GM18868 (cell line): ENCODE measurements around the gene MAGI2.

Experiments
- ATAC-seq: cut with Tn5 transposase; IDR thresholded peaks from one replicate; pipeline ENCODE4 v1.9.1; 2021; ENCODE audit warnings: mild to moderate bottlenecking, moderate library complexity; ENCODE audit not compliant: unreplicated experiment

The MAGI2 gene

DNA sequence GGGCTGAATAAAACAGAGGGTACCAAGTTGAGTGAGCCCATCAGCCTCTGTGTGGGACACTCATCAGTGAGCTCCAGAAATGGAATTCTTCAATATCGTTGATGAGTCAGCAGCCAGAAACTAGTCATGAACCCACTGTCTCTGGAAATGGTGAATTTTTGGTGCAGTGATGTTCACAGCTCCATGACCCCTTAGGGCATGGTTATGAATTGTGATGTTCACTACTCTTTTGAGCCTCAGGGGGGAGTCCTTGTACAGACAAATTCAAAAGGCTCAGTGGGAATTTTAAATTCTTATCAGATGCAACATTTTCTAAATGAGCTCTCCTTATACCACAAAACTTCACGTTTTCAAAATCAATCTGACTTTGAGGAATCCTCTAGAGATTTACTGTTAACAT is 1319.2 kb downstream of the MAGI2 start:
- ATAC-seq: peak; percentile 79

DNA sequence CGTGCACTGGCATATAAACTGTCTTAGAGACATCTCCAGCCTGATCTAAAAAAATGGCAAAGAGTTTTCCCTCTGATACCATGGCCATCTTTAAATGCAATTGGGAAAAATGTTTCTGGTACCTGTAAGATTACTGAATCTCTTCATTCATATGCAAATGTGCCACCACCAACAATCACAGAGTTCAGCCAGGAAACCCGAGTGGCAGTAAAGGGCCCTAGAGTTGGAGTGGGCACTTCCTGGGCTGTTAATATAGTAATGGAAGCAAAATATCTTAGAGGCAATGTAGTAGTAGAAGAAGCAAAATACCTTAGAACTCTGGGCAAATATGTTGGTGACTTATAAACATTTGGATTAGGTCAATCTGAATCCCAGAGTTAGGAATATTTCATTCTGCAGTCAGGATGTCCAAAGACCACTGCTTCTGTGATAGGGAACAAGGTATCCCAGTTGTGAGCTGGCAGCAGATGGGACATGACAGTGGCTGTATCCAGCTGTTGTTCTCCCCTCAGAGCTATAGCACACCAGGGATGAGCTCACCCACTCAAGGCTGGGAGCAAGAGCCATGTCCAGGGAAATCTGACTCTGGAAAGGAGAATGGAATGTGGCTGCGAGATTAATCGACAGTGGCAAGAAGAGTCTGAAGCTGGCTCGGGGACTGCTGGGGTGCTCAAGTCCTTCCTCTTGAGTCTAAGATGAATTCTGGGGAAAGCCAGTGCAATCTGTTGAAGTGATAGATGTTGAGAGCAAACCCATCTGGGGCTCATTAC is 1322.8 kb downstream of the MAGI2 start:
- no peak for ATAC-seq

DNA sequence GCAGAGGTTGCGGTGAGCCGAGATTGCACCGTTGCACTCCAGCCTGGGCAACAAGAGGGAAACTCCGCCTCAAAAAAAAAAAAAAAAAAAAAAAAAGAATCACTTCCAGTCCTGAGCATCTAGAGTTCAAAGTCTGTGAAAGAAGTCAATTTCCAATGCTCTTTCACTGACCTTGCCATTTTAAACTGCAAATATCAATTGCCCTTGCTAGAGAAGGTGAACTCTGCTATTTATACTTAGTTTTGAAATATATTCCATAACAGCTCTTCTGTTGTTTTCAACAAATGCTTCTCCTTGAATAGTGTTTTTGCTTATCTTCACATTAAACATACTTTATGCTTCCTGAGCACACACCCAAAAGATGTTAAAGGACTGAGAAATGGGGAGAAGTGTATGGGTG is 1323.6 kb downstream of the MAGI2 start:
- no peak for ATAC-seq

DNA sequence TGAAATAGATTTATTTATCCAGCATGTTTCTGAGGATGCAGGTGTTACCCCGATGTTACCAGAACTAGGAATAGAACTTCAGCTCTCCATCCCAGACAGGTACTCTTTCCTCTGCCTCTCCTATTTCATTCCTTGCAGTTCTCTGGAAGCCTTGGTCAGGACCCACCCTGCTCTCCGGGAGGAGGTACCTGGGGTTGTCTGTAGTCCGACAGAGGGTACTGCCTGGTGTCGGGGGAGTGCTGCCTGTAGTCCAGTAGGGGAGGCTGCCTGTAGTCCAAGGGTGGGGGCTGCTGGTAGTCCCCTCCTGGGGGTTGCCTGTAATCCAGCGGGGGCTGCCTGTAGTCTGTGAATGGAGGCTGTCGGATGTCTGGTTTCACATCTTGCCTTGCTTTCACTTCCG is 1326.5 kb downstream of the MAGI2 start:
- ATAC-seq: no peak

DNA sequence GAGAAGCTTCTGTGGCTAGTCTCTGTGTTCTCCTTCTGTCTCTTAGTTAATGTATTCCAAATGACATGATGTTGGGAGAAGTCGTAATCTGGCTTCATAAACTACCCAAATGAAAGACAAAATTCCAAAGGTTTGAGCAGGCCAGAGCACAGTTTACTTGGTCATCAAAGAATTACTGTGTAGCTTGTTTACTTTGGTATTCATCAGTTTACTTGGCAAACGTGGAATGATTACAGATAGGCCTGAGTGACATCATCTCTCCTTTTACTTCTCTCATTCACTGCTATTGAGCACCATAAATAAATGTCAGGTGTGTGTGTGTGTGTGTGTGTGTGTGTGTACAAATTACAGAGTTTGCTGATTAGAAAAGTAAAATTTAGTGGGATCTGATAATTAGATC is 1327.6 kb downstream of the MAGI2 start:
- no peak for ATAC-seq

DNA sequence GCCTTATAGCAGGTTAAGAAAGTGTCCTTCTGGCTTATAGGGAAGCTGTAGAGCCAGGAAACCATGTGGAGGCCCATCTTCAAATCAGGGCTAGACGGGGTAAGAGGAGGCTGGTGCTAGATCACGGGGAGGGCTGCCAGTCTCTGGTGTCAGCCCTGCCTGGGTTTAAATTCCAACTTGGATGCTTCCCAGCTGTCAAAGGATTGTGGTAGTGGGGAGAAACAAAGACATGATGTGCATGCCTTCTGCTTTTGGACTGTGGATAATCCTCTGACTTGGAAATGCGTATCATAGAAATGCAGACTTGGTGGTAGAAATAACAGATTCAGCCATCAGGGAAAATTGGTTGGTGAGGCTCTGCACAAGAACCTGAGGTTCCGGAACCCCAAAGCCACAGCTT is 1329.3 kb downstream of the MAGI2 start:
- ATAC-seq: no peak

DNA sequence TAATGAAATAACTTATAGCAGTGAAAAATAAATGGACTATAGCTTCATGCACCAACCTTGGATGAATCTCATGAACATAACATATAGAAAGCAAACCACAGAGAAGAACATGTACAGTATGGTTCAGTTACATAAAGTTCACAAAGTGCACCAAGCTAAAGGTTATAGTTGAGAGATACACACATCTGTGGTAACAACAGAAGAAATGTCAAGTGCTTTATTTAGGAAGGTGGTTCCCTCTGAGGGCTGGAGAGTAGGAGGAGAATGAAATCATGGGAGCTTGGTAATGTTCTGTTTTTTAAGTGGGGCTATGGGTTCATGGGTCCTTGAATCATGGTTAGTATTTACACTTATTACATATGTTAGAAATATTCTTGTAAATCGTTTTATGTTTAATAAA is 1331.6 kb downstream of the MAGI2 start:
- no peak for ATAC-seq

DNA sequence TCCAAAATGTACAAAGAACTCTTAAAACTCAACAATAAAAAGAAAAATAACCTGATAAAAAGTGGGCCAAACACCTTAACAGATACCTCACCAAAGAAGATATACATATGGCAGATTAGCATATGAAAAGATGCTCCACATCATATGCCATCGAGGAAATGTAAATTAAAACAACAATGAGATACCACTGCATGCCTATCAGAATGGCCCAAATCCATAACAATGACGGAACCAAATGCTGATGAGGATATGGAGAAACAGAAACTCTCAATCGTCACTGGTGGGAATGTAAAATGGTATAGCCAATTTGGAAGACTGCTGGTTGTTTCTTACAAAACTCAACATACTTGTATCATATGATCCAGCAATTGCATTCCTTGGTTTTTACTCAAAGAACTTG is 1335.0 kb downstream of the MAGI2 start:
- no peak for ATAC-seq

DNA sequence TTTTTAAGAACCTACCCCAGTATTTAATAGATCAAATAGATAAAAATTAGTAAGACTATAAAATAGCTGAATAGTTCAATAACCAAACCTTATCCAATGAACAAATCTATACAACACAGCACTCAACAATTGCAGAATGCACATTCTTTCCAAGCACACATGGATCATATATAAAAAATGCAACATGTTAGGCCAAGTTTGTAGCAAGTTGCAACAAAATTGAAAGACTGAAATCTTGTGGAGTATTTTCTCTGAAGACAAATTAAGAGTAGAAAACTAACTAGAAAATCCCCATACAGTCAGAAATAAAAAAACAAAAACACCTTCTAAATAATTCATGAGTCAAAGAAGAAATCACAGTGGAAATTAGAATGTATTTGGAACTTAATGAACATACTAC is 1337.6 kb downstream of the MAGI2 start:
- no peak for ATAC-seq

DNA sequence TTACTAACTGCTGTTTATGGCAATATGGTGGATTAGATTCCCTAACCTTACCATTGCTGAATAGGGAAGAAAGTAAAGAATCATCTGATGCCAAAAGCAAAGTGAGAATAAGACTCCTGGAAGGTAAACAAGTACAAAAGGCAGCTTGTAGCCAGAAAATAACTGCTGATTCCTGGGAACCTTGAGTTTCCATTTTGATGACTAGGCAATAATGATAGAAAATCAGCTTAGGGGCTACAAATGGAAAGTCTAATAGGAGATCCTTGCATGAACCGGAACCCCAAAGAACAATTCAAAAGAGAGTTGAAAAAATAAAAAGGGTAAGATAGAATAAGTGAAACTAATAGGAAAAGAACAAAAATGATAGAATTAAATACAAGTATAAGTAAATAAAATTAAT is 1338.5 kb downstream of the MAGI2 start:
- ATAC-seq: no peak

DNA sequence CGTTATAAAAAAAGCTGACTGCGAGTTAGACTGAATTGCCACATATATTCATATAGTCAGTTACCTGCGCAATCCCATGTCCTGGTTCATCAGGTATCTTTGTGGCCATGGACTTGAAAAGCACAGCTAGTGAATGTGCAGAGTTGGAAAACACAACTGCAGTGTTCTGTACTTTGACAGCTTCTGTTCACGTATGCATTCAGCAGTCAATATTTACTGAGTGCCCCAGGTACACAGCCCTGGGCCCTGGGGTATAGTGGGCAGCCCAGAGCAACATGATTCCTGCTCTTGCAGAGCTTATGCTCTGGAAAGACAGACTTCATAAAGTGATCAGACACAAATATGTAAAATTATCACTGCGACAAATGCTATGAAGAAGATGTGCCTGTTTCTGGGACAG is 1341.0 kb downstream of the MAGI2 start:
- no peak for ATAC-seq

DNA sequence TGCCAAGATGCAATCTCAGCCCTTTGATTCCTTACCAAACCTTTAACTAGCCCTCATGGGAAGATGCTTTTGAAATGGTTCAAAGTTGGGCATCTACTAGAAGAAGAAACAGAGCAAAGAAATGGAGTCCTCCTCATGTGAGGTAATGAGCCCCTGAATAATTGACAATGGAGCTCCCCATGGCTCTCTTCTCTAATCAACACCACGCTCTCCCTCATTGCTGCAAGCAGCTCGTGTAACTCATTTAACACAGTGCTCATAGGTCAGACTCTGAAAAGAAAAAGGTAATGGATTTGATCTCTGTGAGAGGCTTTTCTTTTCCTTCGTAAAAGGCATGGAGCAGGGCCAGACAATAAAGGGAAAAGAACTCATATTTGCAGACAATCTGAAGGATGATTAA is 1342.1 kb downstream of the MAGI2 start:
- ATAC-seq: no peak

DNA sequence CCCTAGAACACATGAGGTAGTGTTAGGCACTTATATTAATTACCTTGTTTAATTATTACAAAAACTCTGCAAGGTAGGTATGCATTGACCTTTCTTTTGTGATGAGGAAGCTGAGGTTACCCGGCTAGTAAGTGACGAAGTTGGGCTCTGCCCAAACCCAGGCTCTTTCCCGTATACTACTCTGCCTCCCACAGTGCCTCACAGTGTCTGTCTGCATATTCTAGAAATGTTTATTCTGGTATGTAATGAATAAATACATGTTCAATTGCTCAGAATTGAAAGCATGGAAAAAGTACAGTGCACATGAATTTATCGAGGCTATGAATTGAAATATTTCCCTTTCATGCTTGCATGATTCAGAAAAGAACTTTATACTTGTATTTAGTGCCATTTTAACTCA is 1350.0 kb downstream of the MAGI2 start:
- ATAC-seq: no peak

DNA sequence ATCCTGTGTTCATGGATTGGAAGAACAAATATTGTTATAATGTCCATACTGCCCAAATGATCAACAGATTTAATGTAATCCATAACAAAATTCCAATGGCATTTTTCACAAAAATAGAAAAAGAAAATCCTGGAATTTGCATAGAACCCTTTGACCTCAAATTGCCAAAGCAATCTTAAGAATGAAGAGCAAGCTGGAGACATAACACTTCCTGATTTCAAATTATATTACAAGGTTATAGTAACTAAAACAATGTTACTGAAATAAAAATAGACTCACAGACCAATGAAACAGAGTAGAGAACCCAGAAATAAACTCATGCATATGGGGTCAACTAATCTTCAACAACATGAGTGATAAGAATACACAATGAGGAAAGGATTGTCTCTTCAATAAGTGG is 1352.4 kb downstream of the MAGI2 start:
- no peak for ATAC-seq

DNA sequence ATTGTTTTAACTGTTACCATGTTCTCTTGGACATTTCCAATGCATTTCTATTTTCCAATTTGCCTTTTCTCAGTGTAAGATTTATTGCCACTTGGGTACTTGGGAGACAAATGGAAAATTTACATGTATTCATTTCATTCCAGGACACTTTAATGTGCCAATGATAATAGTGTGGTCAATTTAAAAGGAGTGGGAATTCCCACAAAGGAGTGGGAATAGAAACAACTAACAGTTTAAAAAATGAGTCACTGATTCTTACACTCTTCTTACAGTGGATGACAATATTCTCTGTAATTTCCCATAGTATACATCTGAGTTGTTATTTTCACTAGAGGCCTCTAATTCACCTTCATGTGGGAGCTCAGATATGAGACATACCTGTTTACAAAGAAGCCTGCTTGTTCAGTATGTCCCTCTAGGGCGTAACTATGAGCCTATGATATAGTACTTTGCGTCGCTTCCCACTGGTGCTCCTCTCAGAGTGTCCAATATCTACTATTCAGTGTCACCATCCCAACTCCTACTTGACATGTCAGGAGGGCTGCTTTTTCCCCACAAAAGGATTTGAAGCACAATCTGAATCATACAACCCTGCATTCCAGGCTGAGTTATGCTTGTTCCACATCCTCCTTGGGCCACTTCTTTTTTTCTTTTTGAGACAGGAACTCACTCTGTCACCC is 1353.6 kb downstream of the MAGI2 start:
- no peak for ATAC-seq

DNA sequence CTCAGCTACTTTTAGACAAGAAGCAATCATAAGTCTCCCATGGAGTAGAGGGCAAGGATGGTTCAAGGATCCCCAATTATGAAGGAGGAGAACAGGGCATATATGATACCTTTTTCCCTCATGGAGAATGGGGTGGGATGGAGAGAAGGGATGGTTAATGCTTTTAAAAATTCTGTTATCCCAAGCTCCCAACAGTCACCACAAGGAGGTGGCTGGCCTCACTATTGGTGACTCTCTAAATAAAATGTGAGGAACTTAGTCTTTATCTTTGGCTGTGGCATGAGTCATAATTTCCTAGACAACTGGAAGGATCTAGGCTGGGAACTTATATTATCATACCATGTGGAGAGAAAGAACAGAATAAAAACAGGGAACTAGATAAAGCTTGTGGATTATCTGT is 1357.9 kb downstream of the MAGI2 start:
- ATAC-seq: no peak

DNA sequence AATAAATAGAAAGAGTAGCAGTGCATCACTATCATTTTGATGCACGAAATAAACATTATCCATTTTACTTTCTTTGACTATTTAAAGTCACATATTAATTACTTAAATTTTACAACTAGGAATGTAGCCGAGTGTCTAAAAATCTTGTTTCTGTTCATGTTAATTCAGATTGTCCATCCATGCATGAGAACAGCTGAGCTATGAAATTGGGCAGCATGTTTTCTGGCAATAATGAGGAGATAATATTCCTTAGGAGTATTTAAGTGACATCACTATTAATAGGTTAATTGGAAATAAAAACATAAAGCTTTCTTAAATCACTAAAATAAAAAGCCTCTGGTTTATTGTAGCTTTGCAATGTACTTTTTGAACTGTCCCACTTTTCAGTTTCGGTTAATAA is 1361.1 kb downstream of the MAGI2 start:
- no peak for ATAC-seq

DNA sequence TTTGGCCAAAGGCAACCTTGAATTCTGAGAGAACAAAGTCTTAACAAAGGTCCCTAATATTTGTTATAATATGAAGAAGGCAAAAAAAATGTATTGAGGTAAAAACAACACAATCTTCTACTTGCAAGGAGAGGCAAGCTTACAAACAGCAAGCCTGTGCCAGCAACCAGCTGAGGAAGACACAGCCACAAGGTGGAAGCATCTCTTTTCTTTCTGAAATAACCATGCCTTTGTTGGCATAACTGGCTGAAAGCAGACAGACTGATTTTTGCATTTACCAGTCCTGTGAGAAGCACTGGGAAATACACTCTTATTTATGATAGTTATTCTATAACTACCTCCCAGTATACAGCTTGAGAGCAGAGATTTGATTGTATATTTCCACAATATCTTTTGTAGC is 1362.9 kb downstream of the MAGI2 start:
- ATAC-seq: no peak

DNA sequence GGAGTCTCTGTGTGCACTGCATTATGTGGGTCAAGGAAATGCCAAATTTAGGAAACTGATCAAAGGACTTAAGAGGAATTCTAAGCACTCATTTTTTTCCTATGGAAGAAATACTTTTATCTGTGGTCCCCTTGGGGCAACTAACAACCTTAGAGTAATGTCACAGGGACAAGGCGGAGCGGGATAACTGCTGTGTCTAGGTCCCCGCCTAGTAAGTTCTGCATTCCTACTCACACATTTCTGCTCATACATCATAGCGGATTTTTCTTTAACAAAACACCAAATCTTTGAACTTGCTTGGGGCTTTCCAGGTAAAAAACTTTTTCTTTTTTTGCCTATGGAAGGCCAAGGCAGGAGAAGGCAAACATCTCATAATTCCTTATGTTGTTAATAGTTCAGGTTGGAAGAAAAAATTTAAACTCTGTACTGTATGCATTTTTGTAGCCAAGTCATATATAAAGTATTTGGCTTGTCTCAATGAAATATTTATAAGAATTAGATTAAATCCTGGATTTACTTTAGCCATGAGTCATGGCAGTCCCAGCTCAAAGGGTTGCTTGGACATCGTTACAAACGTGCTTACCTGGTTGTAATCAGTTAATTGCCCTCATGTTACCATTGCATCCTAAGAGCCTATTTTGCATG is 1369.9 kb downstream of the MAGI2 start:
- no peak for ATAC-seq

DNA sequence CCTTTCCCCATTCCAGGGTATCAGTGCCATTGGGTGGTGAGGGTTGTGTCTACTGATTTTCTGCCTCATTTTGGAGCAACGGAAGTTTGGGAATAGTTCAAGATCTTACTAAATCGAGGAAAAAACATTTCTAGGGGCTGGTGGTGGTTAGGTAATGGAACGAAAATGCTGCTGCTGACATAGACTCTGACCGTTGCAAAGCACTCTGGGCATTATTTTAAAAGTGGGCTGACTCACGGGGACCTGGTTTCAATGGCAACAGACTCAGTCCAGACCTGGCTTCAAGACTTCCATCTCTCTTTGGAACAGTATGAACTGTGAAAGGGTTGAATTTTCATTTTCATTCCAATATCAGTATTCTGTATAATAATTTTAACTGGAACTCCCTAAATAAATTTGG is 1370.9 kb downstream of the MAGI2 start:
- no peak for ATAC-seq

DNA sequence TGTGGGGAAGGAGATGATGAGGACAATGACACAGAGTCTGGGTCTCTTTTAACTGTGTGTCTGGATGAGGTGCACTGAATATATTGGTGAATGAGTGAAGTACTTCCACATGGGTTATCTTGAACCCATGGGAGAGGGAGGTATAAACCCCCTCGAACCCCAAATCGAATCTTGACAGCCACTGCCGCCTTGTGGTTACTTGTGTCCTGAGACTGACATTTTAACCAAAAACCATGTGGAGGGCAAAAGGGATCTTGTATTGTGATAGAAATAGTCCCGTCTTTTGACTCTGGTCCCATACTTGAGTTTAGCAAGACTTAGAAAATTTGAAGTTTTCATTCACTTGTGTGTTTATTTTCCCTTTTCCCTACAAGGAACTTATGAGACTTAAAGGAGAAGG is 1371.6 kb downstream of the MAGI2 start:
- no peak for ATAC-seq

DNA sequence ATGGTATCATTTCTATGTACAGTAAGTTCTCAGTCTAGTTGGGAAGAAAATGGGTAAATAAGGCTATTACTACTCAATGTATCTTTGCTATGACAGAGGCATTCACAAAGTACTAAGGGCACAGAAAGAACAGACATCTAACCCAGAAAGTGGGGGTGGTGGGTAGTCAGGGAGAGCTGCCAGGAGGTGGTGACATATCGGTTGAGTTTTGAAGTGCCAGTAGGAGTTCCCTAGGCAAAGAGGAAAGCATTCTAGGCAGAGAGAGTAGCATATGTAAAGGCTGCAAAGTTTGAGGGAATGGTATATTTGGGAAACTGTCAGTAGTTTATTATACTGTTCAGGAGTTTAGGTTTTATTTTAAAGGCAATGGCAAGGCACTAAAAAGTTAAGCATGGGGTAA is 1372.1 kb downstream of the MAGI2 start:
- no peak for ATAC-seq
